CD4-positive, alpha-beta T cell (primary cell): ENCODE measurements around the gene SERPINF2. TPM values are rescaled to one million over a fixed set of nuclear protein-coding genes. Genes with fewer than 3 reads are reported as not detected.

Experiments used
- ATAC-seq: fragments of 200-7000 bp; cut with Tn5 transposase; one replicate; pipeline ENCODE4 v1.10.0; 2022; ENCODE audit warnings: mild to moderate bottlenecking; ENCODE audit not compliant: poor library complexity
- CTCF ChIA-PET: fragments of 350-600 bp; sonication (Branson Sonifier 250); formaldehyde crosslinking; loops from one replicate; lab custom pipeline; 2021; ENCODE audit warnings: antibody characterized with exemption, inconsistent platforms; lab: Charles Lee
- POLR2A ChIA-PET: fragments of 350-600 bp; sonication (Branson Sonifier 250); formaldehyde crosslinking; loops from one replicate; lab custom pipeline; 2021; ENCODE audit warnings: antibody characterized with exemption, inconsistent platforms; lab: Charles Lee
- DNase-seq, 14 experiments: peaks; one replicate each; pipeline ENCODE4 v3.0.0-alpha.2; 2013 to 2020; ENCODE audit warnings: mixed read lengths in 2 of 14
- H3K27ac ChIP-seq, 2 donors: one replicate each; pipeline versions ENCODE4 v1.5.1 to v1.7.0; 2013; ENCODE audit warnings: low read length in 2 of 2, low read depth in 1 of 2, mild to moderate bottlenecking in 1 of 2
- H3K27me3 ChIP-seq, 2 experiments: 1 replicate in 1 of 2; 2 replicates in 1 of 2; pipeline versions ENCODE4 v1.6.1 to v1.7.0; 2013; ENCODE audit warnings: low read length in 2 of 2, control low read depth in 1 of 2, mild to moderate bottlenecking in 1 of 2, moderate library complexity in 1 of 2; ENCODE audit not compliant: insufficient read depth in 2 of 2, control insufficient read depth in 1 of 2
- H3K36me3 ChIP-seq: one replicate; pipeline ENCODE4 v1.6.1; 2013; ENCODE audit warnings: low read length, control low read depth; ENCODE audit not compliant: insufficient read depth
- H3K4me1 ChIP-seq: one replicate; pipeline ENCODE4 v1.6.1; 2013; ENCODE audit warnings: low read length, control low read depth; ENCODE audit not compliant: insufficient read depth
- H3K4me3 ChIP-seq: one replicate; pipeline ENCODE4 v1.5.1; 2013; ENCODE audit warnings: mild to moderate bottlenecking, low read length, moderate library complexity
- H3K9me3 ChIP-seq, 2 experiments: 1 replicate in 1 of 2; 2 replicates in 1 of 2; pipeline versions ENCODE4 v1.6.1 to v1.7.0; 2013; ENCODE audit warnings: low read length in 2 of 2, mild to moderate bottlenecking in 2 of 2, control low read depth in 1 of 2, moderate library complexity in 1 of 2; ENCODE audit not compliant: control insufficient read depth in 1 of 2, insufficient read depth in 1 of 2
- H3K27ac Mint-ChIP-seq: one replicate; pipeline ENCODE4 v1.8.0; 2020; ENCODE audit warnings: mixed read lengths
- H3K27me3 Mint-ChIP-seq: one replicate; pipeline ENCODE4 v1.8.0; 2021; ENCODE audit warnings: mixed read lengths
- H3K36me3 Mint-ChIP-seq: one replicate; pipeline ENCODE4 v1.8.0; 2021; ENCODE audit warnings: low read depth, mixed read lengths
- H3K4me1 Mint-ChIP-seq: one replicate; pipeline ENCODE4 v1.8.0; 2021; ENCODE audit warnings: low read depth, mixed read lengths
- H3K4me3 Mint-ChIP-seq: one replicate; pipeline ENCODE4 v1.8.0; 2020; ENCODE audit warnings: mild to moderate bottlenecking, mixed read lengths
- H3K9me3 Mint-ChIP-seq: one replicate; pipeline ENCODE4 v1.8.0; 2020; ENCODE audit warnings: mixed read lengths
- CTCF ChIP-seq: fragments of 200-600 bp; IDR thresholded peaks from one replicate; pipeline ENCODE4 v1.8.0; 2022; ENCODE audit warnings: antibody characterized with exemption, mild to moderate bottlenecking
- intact Hi-C, 2 experiments: fragments of 100-400 bp; cut with DNase I in 1 of 2; cut with micrococcal nuclease in 1 of 2; formaldehyde crosslinking; loops; one replicate each; pipeline versions ENCODE4 v1.15.1 to v1.9.0; 2023 to 2025; cut with DNase I, micrococcal nuclease
- total RNA-seq, 174 experiments: library from RNA in 2 of 174; stranded (reverse) in 2 of 174; gene quantifications; one replicate each; pipeline ENCODE4 v1.2.3 and lab custom pipeline; 2021 to 2026

SERPINF2 gene
- total RNA-seq, 2 experiments from 2014 or later = 0.49 to 0.59 TPM

GRCh38 chr17:1724351-1724868 is 18.3 kb upstream of the SERPINF2 start, which contains the start of gene WDR81:
Gene WDR81, plus strand, starts transcription at chr17:1724704. Its CDS starts 256 bp downstream, at chr17:1724960.
- CTCF ChIA-PET = no interaction called here
- POLR2A ChIA-PET = interaction anchor here (0.8 to 4.8 kb wide), 10 partner anchors 8 to 301 kb away, joined by 3 to 34 read pairs (median 5); partner anchors contain the start of genes RPA1, RTN4RL1, SERPINF1 and SMYD4
- peaks cover 29% of the 10 kb centered on the region for H3K4me1 Mint-ChIP-seq
- H3K9me3 Mint-ChIP-seq = no peaks in the 10 kb centered on the region
- Histone ChIP-seq H3K36me3 (peaks cover 28% of the 10 kb centered on the region), H3K27me3 (no peaks in the 10 kb centered on the region), H3K4me1 (peaks cover 82% of the 10 kb centered on the region), H3K4me3 (peak within 1 kb of the TSS; percentile 60), H3K27ac (peak within 1 kb of the TSS; percentile 34 to 35), H3K9me3 (no peaks in the 10 kb centered on the region)
- H3K27me3 Mint-ChIP-seq = no peaks in the 10 kb centered on the region
- intact Hi-C loops = loop anchor here (1.0 to 10.0 kb wide), 6 partner anchors 38 to 560 kb away; partner anchors contain the start of genes RTN4RL1 (in 1 of the 2), SERPINF1 (in 1 of the 2) and SMYD4 (in 1 of the 2)
- peak within 1 kb of the TSS; percentile 86 for H3K4me3 Mint-ChIP-seq
- TF ChIP-seq CTCF = no peak
- DNase-seq (peak; percentile 68 to 94 (median 82)), ATAC-seq (peak; percentile 75)
- peak within 1 kb of the TSS; percentile 85 for H3K27ac Mint-ChIP-seq
- H3K36me3 Mint-ChIP-seq = peaks cover 27% of the 10 kb centered on the region

GRCh38 chr17:1724869-1725641 is 17.6 kb upstream of the SERPINF2 start:
- peak overlapping the region; percentile 86 for H3K4me3 Mint-ChIP-seq
- H3K27me3 Mint-ChIP-seq = no peaks in the 10 kb centered on the region
- peaks cover 86% of the 10 kb centered on the region for H3K4me1 ChIP-seq
- peak overlapping the region; percentile 67 for H3K27ac Mint-ChIP-seq
- POLR2A ChIA-PET = interaction anchor here (0.7 to 4.8 kb wide), 8 partner anchors 9 to 105 kb away, joined by 3 to 34 read pairs (median 6); partner anchors contain the start of genes RPA1 and SMYD4
- no peaks in the 10 kb centered on the region for H3K9me3 ChIP-seq
- CTCF ChIA-PET = no interaction called here
- no peak for TF ChIP-seq CTCF
- H3K27ac ChIP-seq = peak overlapping the region in 1 of 2 donors; percentile 35
- H3K36me3 Mint-ChIP-seq = peaks cover 33% of the 10 kb centered on the region
- DNase-seq (peak in 2 of 14 experiments; percentile 42 to 51), ATAC-seq (peak; percentile 44)
- intact Hi-C loops = loop anchor here (1.0 to 10.0 kb wide), 6 partner anchors 37 to 560 kb away; partner anchors contain the start of genes RTN4RL1 (in 1 of the 2), SERPINF1 (in 1 of the 2) and SMYD4 (in 1 of the 2)
- peaks cover 34% of the 10 kb centered on the region for H3K4me1 Mint-ChIP-seq
- H3K4me3 ChIP-seq = peak overlapping the region; percentile 59
- H3K36me3 ChIP-seq = peaks cover 30% of the 10 kb centered on the region
- H3K27me3 ChIP-seq = no peaks in the 10 kb centered on the region
- H3K9me3 Mint-ChIP-seq = no peaks in the 10 kb centered on the region
